Measurements from ENCODE around the gene P2RX6.

P2RX6 gene

DNA sequence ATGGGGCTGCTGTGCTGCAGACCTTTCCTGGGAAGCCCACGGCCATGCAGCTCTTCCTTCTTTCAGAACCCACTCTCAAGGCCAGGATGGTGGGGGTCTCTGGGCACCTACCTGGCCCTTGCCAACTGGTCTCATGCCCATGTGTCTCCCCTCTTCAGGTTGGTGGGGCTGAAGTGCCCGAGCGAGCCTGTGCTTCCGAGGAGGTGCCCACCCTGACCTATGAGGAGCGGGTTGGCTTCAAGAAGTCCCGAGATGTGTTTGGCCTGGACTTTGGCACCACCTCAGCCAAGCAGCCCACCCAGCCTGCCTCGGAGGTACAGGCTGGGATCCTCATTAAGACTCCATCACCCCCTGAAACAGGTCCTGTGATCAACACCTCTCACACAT is 22.9 kb upstream of the P2RX6 start:
- TF ChIP-seq SIN3A (IDR thresholded peaks at IDR 0.05; ENCODE audit: borderline replicate concordance, insufficient read depth, low read length) (no peak), FOXP2 (optimal IDR thresholded peaks at IDR 0.05; ENCODE audit: borderline replicate concordance, extremely low read depth, extremely low read length, insufficient read depth) (no peak), TAF1 (IDR thresholded peaks at IDR 0.05; ENCODE audit: borderline replicate concordance, insufficient read depth, low read length) (no peak), POLR2AphosphoS5 (IDR thresholded peaks at IDR 0.05; ENCODE audit: low read depth, low read length) (no peak)
- TF ChIP-seq, protein P1, sequence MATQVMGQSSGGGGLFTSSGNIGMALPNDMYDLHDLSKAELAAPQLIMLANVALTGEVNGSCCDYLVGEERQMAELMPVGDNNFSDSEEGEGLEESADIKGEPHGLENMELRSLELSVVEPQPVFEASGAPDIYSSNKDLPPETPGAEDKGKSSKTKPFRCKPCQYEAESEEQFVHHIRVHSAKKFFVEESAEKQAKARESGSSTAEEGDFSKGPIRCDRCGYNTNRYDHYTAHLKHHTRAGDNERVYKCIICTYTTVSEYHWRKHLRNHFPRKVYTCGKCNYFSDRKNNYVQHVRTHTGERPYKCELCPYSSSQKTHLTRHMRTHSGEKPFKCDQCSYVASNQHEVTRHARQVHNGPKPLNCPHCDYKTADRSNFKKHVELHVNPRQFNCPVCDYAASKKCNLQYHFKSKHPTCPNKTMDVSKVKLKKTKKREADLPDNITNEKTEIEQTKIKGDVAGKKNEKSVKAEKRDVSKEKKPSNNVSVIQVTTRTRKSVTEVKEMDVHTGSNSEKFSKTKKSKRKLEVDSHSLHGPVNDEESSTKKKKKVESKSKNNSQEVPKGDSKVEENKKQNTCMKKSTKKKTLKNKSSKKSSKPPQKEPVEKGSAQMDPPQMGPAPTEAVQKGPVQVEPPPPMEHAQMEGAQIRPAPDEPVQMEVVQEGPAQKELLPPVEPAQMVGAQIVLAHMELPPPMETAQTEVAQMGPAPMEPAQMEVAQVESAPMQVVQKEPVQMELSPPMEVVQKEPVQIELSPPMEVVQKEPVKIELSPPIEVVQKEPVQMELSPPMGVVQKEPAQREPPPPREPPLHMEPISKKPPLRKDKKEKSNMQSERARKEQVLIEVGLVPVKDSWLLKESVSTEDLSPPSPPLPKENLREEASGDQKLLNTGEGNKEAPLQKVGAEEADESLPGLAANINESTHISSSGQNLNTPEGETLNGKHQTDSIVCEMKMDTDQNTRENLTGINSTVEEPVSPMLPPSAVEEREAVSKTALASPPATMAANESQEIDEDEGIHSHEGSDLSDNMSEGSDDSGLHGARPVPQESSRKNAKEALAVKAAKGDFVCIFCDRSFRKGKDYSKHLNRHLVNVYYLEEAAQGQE (IDR thresholded peaks at IDR 0.05; ENCODE audit: insufficient read depth in 1 of 2, low read depth in 2 of 2, low read length in 2 of 2) = no peak

- TF ChIP-seq, protein P1 (IDR thresholded peaks at IDR 0.05; ENCODE audit: insufficient read depth in 1 of 2, low read depth in 2 of 2, low read length in 2 of 2) = no peak
- TF ChIP-seq TAF1 (IDR thresholded peaks at IDR 0.05; ENCODE audit: borderline replicate concordance, insufficient read depth, low read length) = no peak
- TF ChIP-seq POLR2AphosphoS5 (IDR thresholded peaks at IDR 0.05; ENCODE audit: low read depth, low read length) = no peak
- no peak for TF ChIP-seq FOXP2 (optimal IDR thresholded peaks at IDR 0.05; ENCODE audit: borderline replicate concordance, extremely low read depth, extremely low read length, insufficient read depth)
- TF ChIP-seq SIN3A (IDR thresholded peaks at IDR 0.05; ENCODE audit: borderline replicate concordance, insufficient read depth, low read length) = no peak
These were observed 22.3 kb upstream of the P2RX6 start for GRCh38 chr22:20992456-20993303.

- TF ChIP-seq, protein P1 (IDR thresholded peaks at IDR 0.05; ENCODE audit: insufficient read depth in 1 of 2, low read depth in 2 of 2, low read length in 2 of 2) = no peak
- no peak for TF ChIP-seq SIN3A (IDR thresholded peaks at IDR 0.05; ENCODE audit: borderline replicate concordance, insufficient read depth, low read length)
- no peak for TF ChIP-seq POLR2AphosphoS5 (IDR thresholded peaks at IDR 0.05; ENCODE audit: low read depth, low read length)
- TF ChIP-seq TAF1 (IDR thresholded peaks at IDR 0.05; ENCODE audit: borderline replicate concordance, insufficient read depth, low read length) = no peak
- no peak for TF ChIP-seq FOXP2 (optimal IDR thresholded peaks at IDR 0.05; ENCODE audit: borderline replicate concordance, extremely low read depth, extremely low read length, insufficient read depth)
These were observed 21.4 kb upstream of the P2RX6 start for GRCh38 chr22:20993304-20994127.

GRCh38 chr22:20994128-20994901 is 20.6 kb upstream of the P2RX6 start:
- no peak for TF ChIP-seq POLR2AphosphoS5 (IDR thresholded peaks at IDR 0.05; ENCODE audit: low read depth, low read length)
- TF ChIP-seq SIN3A (IDR thresholded peaks at IDR 0.05; ENCODE audit: borderline replicate concordance, insufficient read depth, low read length) = no peak
- no peak for TF ChIP-seq TAF1 (IDR thresholded peaks at IDR 0.05; ENCODE audit: borderline replicate concordance, insufficient read depth, low read length)
- TF ChIP-seq, protein P1 (IDR thresholded peaks at IDR 0.05; ENCODE audit: insufficient read depth in 1 of 2, low read depth in 2 of 2, low read length in 2 of 2) = no peak
- TF ChIP-seq FOXP2 (optimal IDR thresholded peaks at IDR 0.05; ENCODE audit: borderline replicate concordance, extremely low read depth, extremely low read length, insufficient read depth) = no peak
